ENCODE data around the gene STMP1. TPM values are rescaled to one million over a fixed set of nuclear protein-coding genes. Genes with fewer than 3 reads are reported as not detected.

The STMP1 gene
- total RNA-seq, 1 donor from 2014 or later, result 10.1 TPM

- Histone ChIP-seq H3K4me1 (peaks cover 6 to 29% of the 10 kb centered on the region in 2 donors), H3K36me3 (no peaks in the 10 kb centered on the region), H3K27ac (peak overlapping the region in 1 of 2 donors; percentile 55), H3K4me3 (no peak overlapping the region), H3K9me3 (no peaks in the 10 kb centered on the region), H3K27me3 (no peaks in the 10 kb centered on the region)
- DNase-seq (ENCODE audit: low spot score in 2 of 2), result no peak
- no peak for TF ChIP-seq CTCF (IDR thresholded peaks at IDR 0.05)
- intact Hi-C loops (cut with DNase I), result no loop called here
These were observed 47.2 kb downstream of the STMP1 start for GRCh38 chr7:135709508-135709907.

- no peaks in the 10 kb centered on the region for H3K27me3 ChIP-seq
- H3K27ac ChIP-seq, result peak overlapping the region; percentile 55 to 71
- peak overlapping the region; percentile 33 to 49 for H3K4me3 ChIP-seq
- no peaks in the 10 kb centered on the region for H3K36me3 ChIP-seq
- intact Hi-C loops (cut with DNase I), result loop anchor here (10.0 kb wide), 1 partner anchor 84 kb away; no protein-coding TSS in a partner anchor
- peak in 2 of 3 experiments; percentile 78 to 81 for TF ChIP-seq CTCF (IDR thresholded peaks at IDR 0.05)
- no peaks in the 10 kb centered on the region for H3K9me3 ChIP-seq
- peaks cover 6 to 36% of the 10 kb centered on the region in 2 donors for H3K4me1 ChIP-seq
- no peak for DNase-seq (ENCODE audit: low spot score in 2 of 2)
These were observed 48.3 kb downstream of the STMP1 start for GRCh38 chr7:135710417-135711138.

GRCh38 chr7:135711139-135711469 is 48.8 kb downstream of the STMP1 start:
- intact Hi-C loops (cut with DNase I), result loop anchor here (10.0 kb wide), 1 partner anchor 84 kb away; no protein-coding TSS in a partner anchor
- Histone ChIP-seq H3K4me1 (peaks cover 6 to 36% of the 10 kb centered on the region in 2 donors), H3K4me3 (no peak overlapping the region), H3K27ac (peak overlapping the region; percentile 55 to 71), H3K36me3 (no peaks in the 10 kb centered on the region), H3K9me3 (no peaks in the 10 kb centered on the region), H3K27me3 (no peaks in the 10 kb centered on the region)
- DNase-seq (ENCODE audit: low spot score in 2 of 2), result no peak
- no peak for TF ChIP-seq CTCF (IDR thresholded peaks at IDR 0.05)

GRCh38 chr7:135712182-135712782 is 50.0 kb downstream of the STMP1 start:
- H3K27me3 ChIP-seq, result no peaks in the 10 kb centered on the region
- DNase-seq (ENCODE audit: low spot score in 2 of 2), result no peak
- no peak for TF ChIP-seq CTCF (IDR thresholded peaks at IDR 0.05)
- peak overlapping the region; percentile 1 to 30 for H3K27ac ChIP-seq
- intact Hi-C loops (cut with DNase I), result loop anchor here (10.0 kb wide), 1 partner anchor 83 kb away; no protein-coding TSS in a partner anchor
- H3K9me3 ChIP-seq, result no peaks in the 10 kb centered on the region
- peaks cover 6 to 41% of the 10 kb centered on the region in 2 donors for H3K4me1 ChIP-seq
- no peak overlapping the region for H3K4me3 ChIP-seq
- no peaks in the 10 kb centered on the region for H3K36me3 ChIP-seq

GRCh38 chr7:135712796-135713195 is 50.5 kb downstream of the STMP1 start:
- intact Hi-C loops (cut with DNase I), result loop anchor here (10.0 kb wide), 1 partner anchor 82 kb away; no protein-coding TSS in a partner anchor
- no peaks in the 10 kb centered on the region for H3K27me3 ChIP-seq
- no peak for DNase-seq (ENCODE audit: low spot score in 2 of 2)
- no peak overlapping the region for H3K4me3 ChIP-seq
- no peaks in the 10 kb centered on the region for H3K36me3 ChIP-seq
- H3K27ac ChIP-seq, result no peak overlapping the region
- peaks cover 6 to 41% of the 10 kb centered on the region in 2 donors for H3K4me1 ChIP-seq
- H3K9me3 ChIP-seq, result no peaks in the 10 kb centered on the region
- TF ChIP-seq CTCF (IDR thresholded peaks at IDR 0.05), result no peak

All from ascending aorta (tissue), 2 donors.